ENCODE measurements around the gene MT1M.

DNA sequence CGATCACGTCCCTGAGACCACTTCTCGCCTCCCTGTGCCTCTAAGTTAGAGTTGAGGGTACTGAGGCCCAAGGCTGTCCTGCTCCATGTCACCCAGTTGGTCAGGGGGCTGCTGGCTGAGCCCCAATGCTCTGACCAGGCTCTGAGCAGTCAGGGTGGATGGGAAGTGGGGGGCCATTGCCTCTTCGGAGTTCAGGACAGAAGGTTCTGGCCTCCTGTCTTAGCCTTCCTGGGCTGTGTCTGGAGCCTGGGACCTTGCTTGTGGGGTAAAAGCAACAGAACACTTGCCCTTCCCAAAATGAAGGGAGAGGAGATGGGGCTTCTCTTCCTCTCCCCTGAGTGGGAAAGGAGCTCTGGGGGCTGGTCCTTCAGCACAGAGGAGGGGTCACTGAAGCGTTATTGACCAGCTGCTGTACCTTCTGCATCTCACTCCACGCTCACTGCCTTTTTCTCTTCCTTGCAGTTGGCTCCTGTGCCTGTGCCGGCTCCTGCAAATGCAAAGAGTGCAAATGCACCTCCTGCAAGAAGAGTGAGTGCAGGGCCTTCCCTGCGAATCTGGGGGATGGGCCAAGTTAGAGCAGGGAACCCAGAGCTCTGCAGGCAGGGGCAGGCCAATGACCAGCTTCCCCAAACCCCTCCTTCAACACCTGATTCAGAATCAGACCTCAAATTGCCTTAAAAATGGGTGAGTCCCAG, 50.4 kb downstream of the MT1M start:
- no peak for TF ChIP-seq EZH2 (IDR thresholded peaks at IDR 0.05; ENCODE audit: low read depth)
- TF ChIP-seq, protein P1, sequence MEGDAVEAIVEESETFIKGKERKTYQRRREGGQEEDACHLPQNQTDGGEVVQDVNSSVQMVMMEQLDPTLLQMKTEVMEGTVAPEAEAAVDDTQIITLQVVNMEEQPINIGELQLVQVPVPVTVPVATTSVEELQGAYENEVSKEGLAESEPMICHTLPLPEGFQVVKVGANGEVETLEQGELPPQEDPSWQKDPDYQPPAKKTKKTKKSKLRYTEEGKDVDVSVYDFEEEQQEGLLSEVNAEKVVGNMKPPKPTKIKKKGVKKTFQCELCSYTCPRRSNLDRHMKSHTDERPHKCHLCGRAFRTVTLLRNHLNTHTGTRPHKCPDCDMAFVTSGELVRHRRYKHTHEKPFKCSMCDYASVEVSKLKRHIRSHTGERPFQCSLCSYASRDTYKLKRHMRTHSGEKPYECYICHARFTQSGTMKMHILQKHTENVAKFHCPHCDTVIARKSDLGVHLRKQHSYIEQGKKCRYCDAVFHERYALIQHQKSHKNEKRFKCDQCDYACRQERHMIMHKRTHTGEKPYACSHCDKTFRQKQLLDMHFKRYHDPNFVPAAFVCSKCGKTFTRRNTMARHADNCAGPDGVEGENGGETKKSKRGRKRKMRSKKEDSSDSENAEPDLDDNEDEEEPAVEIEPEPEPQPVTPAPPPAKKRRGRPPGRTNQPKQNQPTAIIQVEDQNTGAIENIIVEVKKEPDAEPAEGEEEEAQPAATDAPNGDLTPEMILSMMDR (conservative IDR thresholded peaks at IDR 0.05): no peak

All from PC-9 (cell line).